Measurements from ENCODE around the gene AGPAT1. TPM values are rescaled to one million over a fixed set of nuclear protein-coding genes. Genes with fewer than 3 reads are reported as not detected.

Gene AGPAT1
- total and polyA plus RNA-seq, 2 of the 8 experiments (the other 6 are each of a cell fraction or from before 2014, with no cell fraction given), result 96.0 to 222 TPM

GRCh38 chr6:32195902-32196681 lies 20.2 kb upstream of the AGPAT1 start (continued):
- TF ChIP-seq CHD7 (IDR thresholded peaks at IDR 0.05; ENCODE audit: insufficient replicate concordance, low read length) (no peak), RFX5 (IDR thresholded peaks at IDR 0.05; ENCODE audit: borderline replicate concordance, low read depth, low read length) (no peak), GTF2F1 (IDR thresholded peaks at IDR 0.05; ENCODE audit: borderline replicate concordance, low read depth, low read length) (peak; percentile 8; the same call in 1 of the 2 replicates), NANOG (IDR thresholded peaks at IDR 0.05; ENCODE audit: insufficient read depth, low read depth, low read length, poor library complexity, severe bottlenecking) (no peak), SRF (IDR thresholded peaks at IDR 0.05; ENCODE audit: low read depth, low read length) (no peak; the same call in 1 of the 2 replicates), BRCA1 (IDR thresholded peaks at IDR 0.05; ENCODE audit: low read depth, low read length) (no peak), ATF2 (IDR thresholded peaks at IDR 0.05; ENCODE audit: low read length) (no peak; the same call in none of the 2 replicates)
